ENCODE measurements around the gene USP12. TPM values are rescaled to one million over a fixed set of nuclear protein-coding genes. Genes with fewer than 3 reads are reported as not detected.
"Not testable (repeated sequence)": the region's sequence is repeated elsewhere in the genome, so short reads cannot be mapped to it uniquely, and the experiment has no call there.

The USP12 gene
- total and polyA plus RNA-seq, 3 experiments from 2014 or later, result 14.5 to 73.2 (median 72.1) TPM

GRCh38 chr13:27076421-27076820 is 95.2 kb downstream of the USP12 start:
- POLR2A ChIA-PET, result no interaction called here
- Histone ChIP-seq H3K9me3 (ENCODE audit: low read length) (no peaks in the 10 kb centered on the region), H3K4me3 (ENCODE audit: low read length) (no peak overlapping the region), H3K4me1 (ENCODE audit: insufficient read depth, low read length) (no peaks in the 10 kb centered on the region), H3K36me3 (ENCODE audit: insufficient read depth, low read length) (peaks cover 10% of the 10 kb centered on the region), H3K27ac (ENCODE audit: low read depth, low read length) (no peak overlapping the region), H3K27me3 (ENCODE audit: insufficient read depth, low read length, poor library complexity, severe bottlenecking) (no peaks in the 10 kb centered on the region)
- DNase-seq, result no peak
- Mint-ChIP-seq H3K4me3 (no peak overlapping the region), H3K27ac (peak overlapping the region in 1 of 8 donors; percentile 68), H3K4me1 (peaks cover 10 to 30% (median 27%) of the 10 kb centered on the region in 3 donors), H3K36me3 (peaks cover 26 to 50% (median 30%) of the 10 kb centered on the region in 3 donors), H3K9me3 (no peaks in the 10 kb centered on the region), H3K27me3 (no peaks in the 10 kb centered on the region)
- CTCF ChIA-PET, result no interaction called here

- H3K4me1 Mint-ChIP-seq, result peaks cover 0 to 12% (median 7%) of the 10 kb centered on the region in 3 donors
- H3K27me3 Mint-ChIP-seq, result no peaks in the 10 kb centered on the region
- H3K9me3 Mint-ChIP-seq, result no peaks in the 10 kb centered on the region
- peaks cover 25 to 57% (median 26%) of the 10 kb centered on the region in 3 donors for H3K36me3 Mint-ChIP-seq
- Histone ChIP-seq H3K4me1 (ENCODE audit: insufficient read depth, low read length) (no peaks in the 10 kb centered on the region), H3K27ac (ENCODE audit: low read depth, low read length) (no peak overlapping the region), H3K36me3 (ENCODE audit: insufficient read depth, low read length) (peaks cover 10% of the 10 kb centered on the region), H3K4me3 (ENCODE audit: low read length) (no peak overlapping the region), H3K9me3 (ENCODE audit: low read length) (no peaks in the 10 kb centered on the region), H3K27me3 (ENCODE audit: insufficient read depth, low read length, poor library complexity, severe bottlenecking) (no peaks in the 10 kb centered on the region)
- POLR2A ChIA-PET, result no interaction called here
- H3K27ac Mint-ChIP-seq, result peak overlapping the region in 2 of 8 donors; percentile 14 to 30
- CTCF ChIA-PET, result no interaction called here
- no peak for DNase-seq
- no peak overlapping the region for H3K4me3 Mint-ChIP-seq
These were observed 98.4 kb downstream of the USP12 start for GRCh38 chr13:27073186-27073585.

- H3K27ac Mint-ChIP-seq, result peak overlapping the region in 1 of 8 donors; percentile 50
- H3K27ac ChIP-seq (ENCODE audit: low read depth, low read length); POLR2A ChIA-PET; H3K27me3 Mint-ChIP-seq; H3K4me1 Mint-ChIP-seq; H3K9me3 ChIP-seq (ENCODE audit: low read length); H3K9me3 Mint-ChIP-seq; H3K36me3 ChIP-seq (ENCODE audit: insufficient read depth, low read length); H3K4me1 ChIP-seq (ENCODE audit: insufficient read depth, low read length); H3K4me3 Mint-ChIP-seq; DNase-seq; H3K27me3 ChIP-seq (ENCODE audit: insufficient read depth, low read length, poor library complexity, severe bottlenecking); CTCF ChIA-PET; H3K4me3 ChIP-seq (ENCODE audit: low read length): not testable (repeated sequence)
- peaks cover 11 to 44% (median 16%) of the 10 kb centered on the region in 3 donors for H3K36me3 Mint-ChIP-seq
These were observed 105.5 kb downstream of the USP12 start for GRCh38 chr13:27066123-27066522.

- H3K36me3 ChIP-seq (ENCODE audit: insufficient read depth, low read length), result no peaks in the 10 kb centered on the region
- Mint-ChIP-seq H3K27me3 (no peaks in the 10 kb centered on the region), H3K36me3 (peaks cover 11 to 41% (median 16%) of the 10 kb centered on the region in 3 donors), H3K9me3 (peaks cover 0 to 6% (median 5%) of the 10 kb centered on the region in 5 donors), H3K4me3 (no peak overlapping the region), H3K4me1 (no peaks in the 10 kb centered on the region), H3K27ac (peak overlapping the region in 3 of 8 donors; percentile 31 to 50 (median 37))
- H3K27ac ChIP-seq (ENCODE audit: low read depth, low read length), result no peak overlapping the region
- no peaks in the 10 kb centered on the region for H3K27me3 ChIP-seq (ENCODE audit: insufficient read depth, low read length, poor library complexity, severe bottlenecking)
- no peak for DNase-seq
- no peaks in the 10 kb centered on the region for H3K9me3 ChIP-seq (ENCODE audit: low read length)
- H3K4me3 ChIP-seq (ENCODE audit: low read length), result no peak overlapping the region
- CTCF ChIA-PET, result no interaction called here
- no peaks in the 10 kb centered on the region for H3K4me1 ChIP-seq (ENCODE audit: insufficient read depth, low read length)
- POLR2A ChIA-PET, result no interaction called here
These were observed 106.0 kb downstream of the USP12 start for GRCh38 chr13:27065582-27065981.

- no peaks in the 10 kb centered on the region for H3K4me1 ChIP-seq (ENCODE audit: insufficient read depth, low read length)
- H3K9me3 ChIP-seq (ENCODE audit: low read length), result no peaks in the 10 kb centered on the region
- H3K36me3 ChIP-seq (ENCODE audit: insufficient read depth, low read length), result no peaks in the 10 kb centered on the region
- Mint-ChIP-seq H3K27ac (peak overlapping the region in 2 of 8 donors; percentile 60 to 75), H3K9me3 (peaks cover 0 to 6% (median 5%) of the 10 kb centered on the region in 5 donors), H3K27me3 (no peaks in the 10 kb centered on the region), H3K4me1 (no peaks in the 10 kb centered on the region), H3K4me3 (no peak overlapping the region), H3K36me3 (peaks cover 7 to 34% (median 12%) of the 10 kb centered on the region in 3 donors)
- H3K27ac ChIP-seq (ENCODE audit: low read depth, low read length), result no peak overlapping the region
- ChIA-PET CTCF (no interaction called here), POLR2A (no interaction called here)
- H3K4me3 ChIP-seq (ENCODE audit: low read length), result no peak overlapping the region
- H3K27me3 ChIP-seq (ENCODE audit: insufficient read depth, low read length, poor library complexity, severe bottlenecking), result no peaks in the 10 kb centered on the region
- no peak for DNase-seq
These were observed 107.2 kb downstream of the USP12 start for GRCh38 chr13:27064252-27064995.

GRCh38 chr13:27057817-27058216 is 113.8 kb downstream of the USP12 start:
- Histone ChIP-seq H3K4me1 (ENCODE audit: insufficient read depth, low read length) (no peaks in the 10 kb centered on the region), H3K36me3 (ENCODE audit: insufficient read depth, low read length) (no peaks in the 10 kb centered on the region), H3K9me3 (ENCODE audit: low read length) (no peaks in the 10 kb centered on the region), H3K4me3 (ENCODE audit: low read length) (no peak overlapping the region), H3K27ac (ENCODE audit: low read depth, low read length) (no peak overlapping the region), H3K27me3 (ENCODE audit: insufficient read depth, low read length, poor library complexity, severe bottlenecking) (no peaks in the 10 kb centered on the region)
- no peak for DNase-seq
- Mint-ChIP-seq H3K36me3 (peaks cover 0 to 3% (median 0%) of the 10 kb centered on the region in 3 donors), H3K27ac (no peak overlapping the region), H3K27me3 (no peaks in the 10 kb centered on the region), H3K4me1 (peaks cover 0 to 11% (median 3%) of the 10 kb centered on the region in 3 donors), H3K4me3 (no peak overlapping the region), H3K9me3 (no peaks in the 10 kb centered on the region)
- ChIA-PET CTCF (no interaction called here), POLR2A (no interaction called here)

- Histone ChIP-seq H3K4me3 (ENCODE audit: low read length) (no peak overlapping the region), H3K27me3 (ENCODE audit: insufficient read depth, low read length, poor library complexity, severe bottlenecking) (no peaks in the 10 kb centered on the region), H3K36me3 (ENCODE audit: insufficient read depth, low read length) (no peaks in the 10 kb centered on the region), H3K9me3 (ENCODE audit: low read length) (peaks cover 2% of the 10 kb centered on the region), H3K4me1 (ENCODE audit: insufficient read depth, low read length) (no peaks in the 10 kb centered on the region), H3K27ac (ENCODE audit: low read depth, low read length) (no peak overlapping the region)
- H3K27ac Mint-ChIP-seq, result no peak overlapping the region
- no peak for DNase-seq
- H3K9me3 Mint-ChIP-seq, result peaks cover 0 to 3% (median 0%) of the 10 kb centered on the region in 5 donors
- POLR2A ChIA-PET, result no interaction called here
- H3K4me1 Mint-ChIP-seq, result peaks cover 0 to 11% (median 3%) of the 10 kb centered on the region in 3 donors
- peaks cover 0 to 4% (median 3%) of the 10 kb centered on the region in 3 donors for H3K36me3 Mint-ChIP-seq
- CTCF ChIA-PET, result no interaction called here
- no peaks in the 10 kb centered on the region for H3K27me3 Mint-ChIP-seq
- H3K4me3 Mint-ChIP-seq, result no peak overlapping the region
These were observed 116.1 kb downstream of the USP12 start for GRCh38 chr13:27055526-27055925.

GRCh38 chr13:27054760-27055159 is 116.9 kb downstream of the USP12 start:
- Histone ChIP-seq H3K27me3 (ENCODE audit: insufficient read depth, low read length, poor library complexity, severe bottlenecking) (no peaks in the 10 kb centered on the region), H3K4me1 (ENCODE audit: insufficient read depth, low read length) (no peaks in the 10 kb centered on the region), H3K4me3 (ENCODE audit: low read length) (no peak overlapping the region), H3K9me3 (ENCODE audit: low read length) (peaks cover 5% of the 10 kb centered on the region), H3K36me3 (ENCODE audit: insufficient read depth, low read length) (no peaks in the 10 kb centered on the region), H3K27ac (ENCODE audit: low read depth, low read length) (no peak overlapping the region)
- ChIA-PET CTCF (no interaction called here), POLR2A (no interaction called here)
- Mint-ChIP-seq H3K4me1 (peaks cover 0 to 11% (median 3%) of the 10 kb centered on the region in 3 donors), H3K27me3 (no peaks in the 10 kb centered on the region), H3K36me3 (peaks cover 0 to 12% (median 3%) of the 10 kb centered on the region in 3 donors), H3K9me3 (peaks cover 0 to 5% (median 0%) of the 10 kb centered on the region in 5 donors), H3K4me3 (no peak overlapping the region), H3K27ac (peak overlapping the region in 2 of 8 donors; percentile 30 to 59)
- no peak for DNase-seq
